Astrocyte of the spinal cord (primary cell): ENCODE data around the gene DCLK2.

ENCODE experiments used
- DNase-seq: peaks from one replicate; pipeline ENCODE4 v3.0.0; 2011; ENCODE audit warnings: low read depth, low spot score
- H3K4me3 ChIP-seq: 2 replicates; pipeline ENCODE4 v1.5.1; 2011; ENCODE audit warnings: low read depth, mild to moderate bottlenecking, low read length, moderate library complexity
- in situ Hi-C: cut with HindIII; loops from 2 replicates; pipeline ENCODE4 v1.10.0; 2017; ENCODE audit warnings: low sequenced_read_pairs
- TF ChIP-seq, protein P1 (sequence below): IDR thresholded peaks from 2 replicates; pipeline ENCODE4 v1.5.1; 2012; ENCODE audit warnings: low read depth, mild to moderate bottlenecking, low read length, inconsistent platforms

DCLK2 gene

DNA sequence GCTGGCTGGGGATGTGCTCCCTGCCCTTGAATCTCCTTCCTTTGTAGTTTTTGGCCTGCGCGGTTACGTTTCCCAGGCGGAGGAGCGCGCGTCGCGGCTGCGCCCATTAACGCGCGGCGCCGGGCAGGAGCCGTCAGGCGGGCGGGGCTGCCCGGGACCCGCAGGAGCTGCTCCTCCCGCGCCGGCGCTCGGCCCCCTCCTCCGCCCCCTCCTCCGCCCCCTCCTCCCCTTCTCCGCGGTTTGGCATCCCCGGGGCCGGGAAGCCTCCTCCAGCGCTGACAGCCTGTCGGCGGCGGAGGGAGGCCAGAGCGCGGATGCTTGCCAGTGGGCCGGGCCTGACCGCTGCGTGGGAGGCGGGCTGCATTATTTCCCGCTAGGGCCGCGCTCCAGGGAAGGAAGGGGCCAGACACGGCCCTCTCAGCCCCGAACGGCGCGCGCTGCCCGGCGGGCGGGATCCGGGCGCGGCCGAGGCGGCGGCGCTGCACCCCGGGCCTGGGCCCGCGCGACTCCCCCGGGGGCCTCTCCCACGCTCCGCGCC, at the start of gene DCLK2:
DCLK2 (plus strand) TSS at position 405 of the 538 bp plus-strand sequence. CDS start 583 bp downstream, outside the sequence.
- in situ Hi-C loops = no loop called here
- peak within 1 kb of the TSS; percentile 70 for H3K4me3 ChIP-seq
- peak; percentile 93 for DNase-seq
- TF ChIP-seq, protein P1, sequence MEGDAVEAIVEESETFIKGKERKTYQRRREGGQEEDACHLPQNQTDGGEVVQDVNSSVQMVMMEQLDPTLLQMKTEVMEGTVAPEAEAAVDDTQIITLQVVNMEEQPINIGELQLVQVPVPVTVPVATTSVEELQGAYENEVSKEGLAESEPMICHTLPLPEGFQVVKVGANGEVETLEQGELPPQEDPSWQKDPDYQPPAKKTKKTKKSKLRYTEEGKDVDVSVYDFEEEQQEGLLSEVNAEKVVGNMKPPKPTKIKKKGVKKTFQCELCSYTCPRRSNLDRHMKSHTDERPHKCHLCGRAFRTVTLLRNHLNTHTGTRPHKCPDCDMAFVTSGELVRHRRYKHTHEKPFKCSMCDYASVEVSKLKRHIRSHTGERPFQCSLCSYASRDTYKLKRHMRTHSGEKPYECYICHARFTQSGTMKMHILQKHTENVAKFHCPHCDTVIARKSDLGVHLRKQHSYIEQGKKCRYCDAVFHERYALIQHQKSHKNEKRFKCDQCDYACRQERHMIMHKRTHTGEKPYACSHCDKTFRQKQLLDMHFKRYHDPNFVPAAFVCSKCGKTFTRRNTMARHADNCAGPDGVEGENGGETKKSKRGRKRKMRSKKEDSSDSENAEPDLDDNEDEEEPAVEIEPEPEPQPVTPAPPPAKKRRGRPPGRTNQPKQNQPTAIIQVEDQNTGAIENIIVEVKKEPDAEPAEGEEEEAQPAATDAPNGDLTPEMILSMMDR = no peak

DNA sequence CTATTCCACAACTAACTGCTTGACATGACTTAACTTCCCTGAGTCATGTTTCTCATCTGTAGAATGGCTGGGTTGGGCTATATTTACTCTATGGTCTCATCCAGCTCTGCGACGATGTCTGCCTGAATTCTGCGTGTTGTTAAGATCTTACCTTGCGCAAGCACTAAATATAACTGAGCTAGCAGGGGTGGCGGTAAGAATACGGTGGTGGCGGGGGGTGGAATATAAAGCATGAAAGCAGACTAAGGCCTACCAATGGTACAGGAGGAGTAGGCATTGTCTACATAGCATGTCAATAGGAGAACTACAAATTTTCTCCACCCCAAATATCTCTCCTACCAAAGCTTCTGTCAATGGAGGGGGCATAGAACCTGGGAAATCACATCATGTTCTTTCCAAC, 45.7 kb upstream of the DCLK2 start:
- DNase-seq = no peak
- TF ChIP-seq, protein P1 = no peak
- H3K4me3 ChIP-seq = no peak overlapping the region
- in situ Hi-C loops = no loop called here

DNA sequence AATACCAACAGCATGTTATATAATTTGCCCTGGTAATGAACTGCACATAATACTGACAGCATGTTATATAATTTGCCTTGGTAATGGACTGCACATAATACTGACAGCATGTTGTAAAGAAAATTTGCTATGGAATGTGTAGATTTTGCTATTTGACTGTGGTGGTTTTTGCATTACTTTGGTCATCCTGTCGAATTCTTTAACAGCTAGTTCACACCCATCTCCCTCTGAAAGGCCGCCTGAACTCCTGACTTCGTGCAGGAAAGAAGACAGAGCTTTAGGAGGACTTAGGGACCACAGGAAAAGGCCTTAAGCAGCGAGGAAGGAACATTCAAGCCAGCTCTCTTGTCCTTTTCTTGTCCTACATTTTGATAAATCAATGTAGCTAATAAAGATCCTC, 45.2 kb upstream of the DCLK2 start:
- no peak overlapping the region for H3K4me3 ChIP-seq
- DNase-seq = peak; percentile 9
- TF ChIP-seq, protein P1 = no peak
- in situ Hi-C loops = no loop called here

DNA sequence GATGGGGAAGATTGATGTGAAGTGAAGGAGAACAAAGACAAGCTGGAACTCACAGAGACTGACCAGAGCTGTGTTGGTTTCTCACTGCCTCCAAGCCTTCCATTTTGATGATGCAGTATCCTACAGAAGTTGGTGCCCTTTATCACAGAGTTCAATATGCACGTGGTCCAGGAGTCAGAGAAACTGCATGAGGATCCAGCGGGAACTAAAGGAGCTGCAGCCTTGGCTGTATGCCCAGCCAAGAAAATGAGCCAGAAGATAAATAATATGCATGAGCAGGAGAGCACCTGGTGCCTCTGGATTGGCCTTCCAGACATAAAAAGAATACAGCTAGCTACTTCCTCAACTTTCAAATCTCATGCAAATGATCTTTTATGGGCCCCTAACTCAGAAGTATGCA, 44.3 kb upstream of the DCLK2 start:
- DNase-seq = peak; percentile 72
- no peak overlapping the region for H3K4me3 ChIP-seq
- in situ Hi-C loops = no loop called here
- TF ChIP-seq, protein P1 = no peak

DNA sequence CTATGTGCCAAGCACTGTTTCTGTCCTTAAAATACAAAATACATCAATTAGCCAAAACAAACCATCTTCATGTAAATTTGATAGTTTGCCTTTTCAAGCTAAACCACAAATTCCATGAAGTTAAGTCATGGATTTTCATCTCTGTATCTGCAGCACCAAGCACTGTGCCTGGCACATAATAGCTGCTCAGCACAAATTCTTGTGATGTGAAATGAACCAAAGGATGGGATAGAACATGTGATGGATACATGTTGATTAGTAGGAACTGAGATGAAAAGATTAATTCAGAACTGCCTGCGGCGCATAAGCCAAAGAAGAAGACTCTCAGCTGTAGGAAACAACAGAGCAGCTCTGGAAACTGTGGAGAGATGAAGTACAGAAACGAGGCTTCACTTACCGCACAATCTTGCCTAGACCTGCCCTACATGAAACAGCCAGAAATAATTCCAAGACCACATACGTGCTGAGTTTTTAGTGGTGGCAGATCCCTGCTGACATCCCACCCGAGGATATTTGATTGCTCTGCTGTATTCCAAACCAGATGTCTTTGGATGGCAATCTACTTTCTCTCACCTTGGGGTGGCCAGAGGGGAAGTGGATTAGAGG, 40.9 kb upstream of the DCLK2 start:
- no peak overlapping the region for H3K4me3 ChIP-seq
- no peak for DNase-seq
- in situ Hi-C loops = no loop called here
- TF ChIP-seq, protein P1 = no peak

DNA sequence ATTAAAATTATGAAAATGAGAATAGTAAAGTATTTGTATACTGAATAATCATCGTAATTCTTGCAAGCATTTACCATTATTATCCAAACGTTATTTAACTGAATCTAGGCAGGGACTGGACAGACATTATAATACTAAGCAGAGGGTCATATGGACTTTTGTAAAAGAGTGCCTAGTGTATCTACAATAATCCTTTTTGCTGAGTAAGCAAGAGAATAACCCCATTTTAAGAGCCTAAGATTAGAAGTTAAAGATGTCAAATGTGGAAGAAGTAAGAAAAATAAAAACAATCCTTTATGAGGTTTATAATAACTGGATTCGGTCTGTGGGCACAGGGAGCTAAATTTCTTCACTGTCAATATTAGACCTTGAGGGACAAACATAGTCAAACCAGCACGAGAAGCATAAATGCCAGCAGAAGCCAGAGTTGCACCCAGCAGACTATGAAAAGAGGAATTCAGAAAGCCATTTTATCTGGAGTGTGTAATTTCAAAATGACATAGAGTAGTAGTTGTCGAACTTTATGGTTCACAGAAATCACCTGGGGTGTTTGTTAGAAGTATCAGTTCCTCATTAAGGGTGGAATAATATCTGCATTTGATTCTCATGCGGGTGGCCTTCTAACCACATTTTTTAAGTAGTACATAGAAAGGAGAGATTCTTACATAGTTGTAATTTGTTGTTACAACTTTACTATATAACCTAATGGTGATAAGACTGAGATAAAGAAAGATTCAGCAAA, 39.7 kb upstream of the DCLK2 start:
- DNase-seq = no peak
- H3K4me3 ChIP-seq = no peak overlapping the region
- in situ Hi-C loops = no loop called here
- TF ChIP-seq, protein P1 = no peak
